Ishikawa (cell line): ENCODE measurements around the gene CHST12.

Source experiments
- CEBPB ChIP-seq: IDR thresholded peaks from 2 replicates; pipeline ENCODE4 v1.6.1; 2012
- CREB1 ChIP-seq: IDR thresholded peaks from 2 replicates; pipeline ENCODE4 v1.6.1; 2012; ENCODE audit warnings: low read depth
- EGR1 ChIP-seq: IDR thresholded peaks from 2 replicates; pipeline ENCODE4 v1.6.1; 2012
- EP300 ChIP-seq: IDR thresholded peaks from 2 replicates; pipeline ENCODE4 v1.6.1; 2012; ENCODE audit warnings: borderline replicate concordance
- FOXM1 ChIP-seq: IDR thresholded peaks from 2 replicates; pipeline ENCODE4 v1.6.1; 2012; ENCODE audit warnings: low read depth, borderline replicate concordance
- MAX ChIP-seq: IDR thresholded peaks from 2 replicates; pipeline ENCODE4 v1.6.1; 2012
- NFIC ChIP-seq: IDR thresholded peaks from 2 replicates; pipeline ENCODE4 v1.6.1; 2012
- RAD21 ChIP-seq: IDR thresholded peaks from 2 replicates; pipeline ENCODE4 v1.6.1; 2012; ENCODE audit warnings: low read depth
- REST ChIP-seq: IDR thresholded peaks from 2 replicates; pipeline ENCODE4 v1.6.1; 2012; ENCODE audit warnings: low read depth, mild to moderate bottlenecking
- TAF1 ChIP-seq: IDR thresholded peaks from 2 replicates; pipeline ENCODE4 v1.6.1; 2012; ENCODE audit warnings: low read depth, mild to moderate bottlenecking
- TCF12 ChIP-seq: IDR thresholded peaks from 2 replicates; pipeline ENCODE4 v1.6.1; 2012; ENCODE audit warnings: low read depth
- TEAD4 ChIP-seq: IDR thresholded peaks from 2 replicates; pipeline ENCODE4 v1.6.1; 2012
- USF1 ChIP-seq: IDR thresholded peaks from 2 replicates; pipeline ENCODE4 v1.6.1; 2012
- YY1 ChIP-seq: IDR thresholded peaks from 2 replicates; pipeline ENCODE4 v1.6.1; 2012; ENCODE audit warnings: low read depth
- ZBTB7A ChIP-seq: IDR thresholded peaks from 2 replicates; pipeline ENCODE4 v1.6.1; 2012; ENCODE audit warnings: low read depth

CHST12 gene

GRCh38 chr7:2484868-2485267 is 81.5 kb downstream of the CHST12 start:
- no peak for TF ChIP-seq EP300
- no peak for TF ChIP-seq NFIC
- TF ChIP-seq YY1, result no peak
- no peak for TF ChIP-seq ZBTB7A
- no peak for TF ChIP-seq TEAD4
- TF ChIP-seq TCF12, result no peak
- no peak for TF ChIP-seq CREB1
- TF ChIP-seq FOXM1, result no peak
- no peak for TF ChIP-seq CEBPB
- TF ChIP-seq MAX, result no peak
- no peak for TF ChIP-seq USF1
- no peak for TF ChIP-seq REST
- TF ChIP-seq TAF1, result no peak
- no peak for TF ChIP-seq EGR1

GRCh38 chr7:2487586-2488271 is 84.3 kb downstream of the CHST12 start:
- no peak for TF ChIP-seq NFIC
- no peak for TF ChIP-seq EGR1
- TF ChIP-seq CEBPB, result no peak
- no peak for TF ChIP-seq REST
- TF ChIP-seq TEAD4, result no peak
- TF ChIP-seq MAX, result no peak
- no peak for TF ChIP-seq ZBTB7A

DNA sequence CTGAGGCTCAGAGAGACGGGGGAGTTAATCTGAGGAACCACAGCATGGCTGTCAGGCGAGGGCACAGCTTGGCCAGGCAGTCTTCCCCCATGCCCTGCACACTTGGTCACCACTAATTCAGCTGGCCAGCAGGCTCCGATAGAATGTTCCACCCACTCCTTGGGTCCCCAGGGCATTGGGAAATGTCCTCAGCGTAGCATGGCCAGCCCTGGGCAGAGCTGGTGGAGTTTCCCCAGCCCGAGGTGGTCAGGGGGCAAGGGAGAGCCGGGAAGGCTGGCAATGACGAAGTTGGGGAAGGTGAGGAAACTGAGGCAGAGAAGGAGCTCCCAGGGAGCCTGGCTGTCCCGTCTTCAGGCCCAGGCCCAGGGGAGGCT is 84.8 kb downstream of the CHST12 start:
- no peak for TF ChIP-seq CREB1
- no peak for TF ChIP-seq TAF1
- no peak for TF ChIP-seq FOXM1
- TF ChIP-seq NFIC, result no peak
- TF ChIP-seq EP300, result no peak
- no peak for TF ChIP-seq YY1
- no peak for TF ChIP-seq MAX
- TF ChIP-seq EGR1, result no peak
- no peak for TF ChIP-seq USF1
- no peak for TF ChIP-seq TCF12
- no peak for TF ChIP-seq CEBPB
- TF ChIP-seq TEAD4, result no peak
- TF ChIP-seq REST, result no peak
- TF ChIP-seq ZBTB7A, result no peak
- TF ChIP-seq RAD21, result no peak

- no peak for TF ChIP-seq CEBPB
- no peak for TF ChIP-seq TAF1
- TF ChIP-seq REST, result no peak
- no peak for TF ChIP-seq ZBTB7A
- TF ChIP-seq YY1, result no peak
- no peak for TF ChIP-seq EGR1
- TF ChIP-seq CREB1, result no peak
- no peak for TF ChIP-seq TEAD4
- no peak for TF ChIP-seq NFIC
- TF ChIP-seq FOXM1, result no peak
- TF ChIP-seq RAD21, result no peak
- no peak for TF ChIP-seq TCF12
These were observed 85.3 kb downstream of the CHST12 start for GRCh38 chr7:2488681-2489080.
